ENCODE results near the gene RAPGEF4. TPM values are rescaled to one million over a fixed set of nuclear protein-coding genes. Genes with fewer than 3 reads are reported as not detected.

RAPGEF4 gene
- total RNA-seq, 1 experiment from 2014 or later: 0.98 TPM

DNA sequence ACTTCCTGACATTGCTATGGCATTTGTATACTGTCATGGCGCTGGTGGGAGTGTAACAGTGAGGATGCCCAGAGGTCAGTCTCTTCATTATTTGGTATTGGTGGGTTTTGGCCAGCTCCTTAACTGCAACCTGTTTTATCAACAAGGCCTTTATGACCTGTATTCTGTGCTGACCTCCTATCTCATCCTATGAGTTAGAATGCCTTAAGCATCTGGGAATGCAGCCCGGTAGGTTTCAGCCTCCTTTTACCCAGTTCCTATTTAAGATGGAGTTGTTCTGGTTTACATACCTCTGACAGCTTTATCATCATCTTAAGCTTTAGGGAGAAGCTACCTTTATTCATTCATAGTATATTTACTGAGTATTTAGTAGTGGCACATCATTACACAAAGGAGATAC lies 103.8 kb downstream of the RAPGEF4 start:
- Mint-ChIP-seq H3K27ac (ENCODE audit: unreplicated experiment) (no peak overlapping the region), H3K4me3 (ENCODE audit: unreplicated experiment) (no peak overlapping the region), H3K36me3 (ENCODE audit: insufficient read depth, unreplicated experiment) (no peaks in the 10 kb centered on the region), H3K4me1 (ENCODE audit: low read depth, unreplicated experiment) (peaks cover 27% of the 10 kb centered on the region), H3K9me3 (ENCODE audit: unreplicated experiment) (no peaks in the 10 kb centered on the region), H3K27me3 (ENCODE audit: insufficient read depth, unreplicated experiment) (no peaks in the 10 kb centered on the region)
- no peak for DNase-seq
- no peaks in the 10 kb centered on the region for H3K36me3 ChIP-seq (ENCODE audit: control insufficient read depth, insufficient read depth, low read length)
- peaks cover 9% of the 10 kb centered on the region for H3K4me1 ChIP-seq
- CTCF ChIA-PET: no interaction called here
- H3K9me3 ChIP-seq: no peaks in the 10 kb centered on the region
- POLR2A ChIA-PET: no interaction called here
- no TSS peak for BruUV-seq (replicated peaks)
- H3K4me3 ChIP-seq (ENCODE audit: low read depth, low read length): no peak overlapping the region
- TF ChIP-seq, protein P1, sequence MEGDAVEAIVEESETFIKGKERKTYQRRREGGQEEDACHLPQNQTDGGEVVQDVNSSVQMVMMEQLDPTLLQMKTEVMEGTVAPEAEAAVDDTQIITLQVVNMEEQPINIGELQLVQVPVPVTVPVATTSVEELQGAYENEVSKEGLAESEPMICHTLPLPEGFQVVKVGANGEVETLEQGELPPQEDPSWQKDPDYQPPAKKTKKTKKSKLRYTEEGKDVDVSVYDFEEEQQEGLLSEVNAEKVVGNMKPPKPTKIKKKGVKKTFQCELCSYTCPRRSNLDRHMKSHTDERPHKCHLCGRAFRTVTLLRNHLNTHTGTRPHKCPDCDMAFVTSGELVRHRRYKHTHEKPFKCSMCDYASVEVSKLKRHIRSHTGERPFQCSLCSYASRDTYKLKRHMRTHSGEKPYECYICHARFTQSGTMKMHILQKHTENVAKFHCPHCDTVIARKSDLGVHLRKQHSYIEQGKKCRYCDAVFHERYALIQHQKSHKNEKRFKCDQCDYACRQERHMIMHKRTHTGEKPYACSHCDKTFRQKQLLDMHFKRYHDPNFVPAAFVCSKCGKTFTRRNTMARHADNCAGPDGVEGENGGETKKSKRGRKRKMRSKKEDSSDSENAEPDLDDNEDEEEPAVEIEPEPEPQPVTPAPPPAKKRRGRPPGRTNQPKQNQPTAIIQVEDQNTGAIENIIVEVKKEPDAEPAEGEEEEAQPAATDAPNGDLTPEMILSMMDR (IDR thresholded peaks at IDR 0.05; ENCODE audit: insufficient read depth in 1 of 2, low read depth in 1 of 2, low read length in 1 of 2, severe bottlenecking in 1 of 2, unreplicated experiment in 1 of 2): no peak
- no peaks in the 10 kb centered on the region for H3K27me3 ChIP-seq (replicated peaks; ENCODE audit: control insufficient read depth, insufficient read depth, low read length)
- intact Hi-C loops (cut with micrococcal nuclease; ENCODE audit: unreplicated experiment): no loop called here

GRCh38 chr2:172842511-172843265 lies 107.0 kb downstream of the RAPGEF4 start:
- Mint-ChIP-seq H3K36me3 (ENCODE audit: insufficient read depth, unreplicated experiment) (no peaks in the 10 kb centered on the region), H3K27ac (ENCODE audit: unreplicated experiment) (no peak overlapping the region), H3K9me3 (ENCODE audit: unreplicated experiment) (no peaks in the 10 kb centered on the region), H3K27me3 (ENCODE audit: insufficient read depth, unreplicated experiment) (no peaks in the 10 kb centered on the region), H3K4me1 (ENCODE audit: low read depth, unreplicated experiment) (peaks cover 21% of the 10 kb centered on the region), H3K4me3 (ENCODE audit: unreplicated experiment) (no peak overlapping the region)
- H3K4me1 ChIP-seq: peaks cover 14% of the 10 kb centered on the region
- no TSS peak for BruUV-seq (replicated peaks)
- ChIA-PET CTCF (interaction anchor here (0.6 kb wide), 1 partner anchor 555 kb away, joined by 4 read pairs; no protein-coding TSS in a partner anchor), POLR2A (no interaction called here)
- intact Hi-C loops (cut with micrococcal nuclease; ENCODE audit: unreplicated experiment): no loop called here
- no peaks in the 10 kb centered on the region for H3K27me3 ChIP-seq (replicated peaks; ENCODE audit: control insufficient read depth, insufficient read depth, low read length)
- no peak for DNase-seq
- no peaks in the 10 kb centered on the region for H3K9me3 ChIP-seq
- no peak overlapping the region for H3K4me3 ChIP-seq (ENCODE audit: low read depth, low read length)
- no peaks in the 10 kb centered on the region for H3K36me3 ChIP-seq (ENCODE audit: control insufficient read depth, insufficient read depth, low read length)
- TF ChIP-seq, protein P1 (IDR thresholded peaks at IDR 0.05; ENCODE audit: insufficient read depth in 1 of 2, low read depth in 1 of 2, low read length in 1 of 2, severe bottlenecking in 1 of 2, unreplicated experiment in 1 of 2): no peak

DNA sequence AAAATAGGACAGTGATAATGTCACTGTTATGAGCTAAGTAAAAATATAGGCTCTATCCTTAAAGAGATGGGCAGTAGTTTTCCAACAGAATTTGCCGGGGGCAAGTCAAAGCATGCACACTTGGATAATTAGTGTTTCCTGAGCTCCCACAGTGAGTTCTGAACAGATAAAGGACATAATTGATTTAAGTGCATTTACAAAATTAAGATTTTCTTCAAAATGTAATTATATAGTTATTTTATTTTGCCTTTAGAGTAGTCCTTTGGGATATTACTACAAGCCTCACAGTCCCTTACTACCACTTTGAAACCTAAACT lies 107.6 kb downstream of the RAPGEF4 start:
- no peaks in the 10 kb centered on the region for H3K9me3 Mint-ChIP-seq (ENCODE audit: unreplicated experiment)
- TF ChIP-seq, protein P1 (IDR thresholded peaks at IDR 0.05; ENCODE audit: insufficient read depth in 1 of 2, low read depth in 1 of 2, low read length in 1 of 2, severe bottlenecking in 1 of 2, unreplicated experiment in 1 of 2): no peak
- H3K27me3 ChIP-seq (replicated peaks; ENCODE audit: control insufficient read depth, insufficient read depth, low read length): no peaks in the 10 kb centered on the region
- intact Hi-C loops (cut with micrococcal nuclease; ENCODE audit: unreplicated experiment): no loop called here
- H3K4me1 ChIP-seq: peaks cover 14% of the 10 kb centered on the region
- DNase-seq: no peak
- H3K27me3 Mint-ChIP-seq (ENCODE audit: insufficient read depth, unreplicated experiment): no peaks in the 10 kb centered on the region
- no peaks in the 10 kb centered on the region for H3K9me3 ChIP-seq
- POLR2A ChIA-PET: no interaction called here
- BruUV-seq (replicated peaks): no TSS peak
- H3K27ac Mint-ChIP-seq (ENCODE audit: unreplicated experiment): no peak overlapping the region
- no peaks in the 10 kb centered on the region for H3K36me3 ChIP-seq (ENCODE audit: control insufficient read depth, insufficient read depth, low read length)
- no peak overlapping the region for H3K4me3 Mint-ChIP-seq (ENCODE audit: unreplicated experiment)
- CTCF ChIA-PET: interaction anchor here (0.6 kb wide), 1 partner anchor 554 kb away, joined by 4 read pairs; no protein-coding TSS in a partner anchor
- no peak overlapping the region for H3K4me3 ChIP-seq (ENCODE audit: low read depth, low read length)
- peaks cover 21% of the 10 kb centered on the region for H3K4me1 Mint-ChIP-seq (ENCODE audit: low read depth, unreplicated experiment)
- no peaks in the 10 kb centered on the region for H3K36me3 Mint-ChIP-seq (ENCODE audit: insufficient read depth, unreplicated experiment)
